Osteocyte (in vitro differentiated cells): ENCODE data around the gene DAO. TPM values are rescaled to one million over a fixed set of nuclear protein-coding genes. Genes with fewer than 3 reads are reported as not detected.

Experiments
- DNase-seq: peaks from one replicate; pipeline ENCODE4 v3.0.0; 2021; ENCODE audit warnings: mixed read lengths; ENCODE audit not compliant: unreplicated experiment; ENCODE audit errors: extremely low spot score
- H3K27ac Mint-ChIP-seq: one replicate; pipeline ENCODE4 v1.8.0; 2021; ENCODE audit warnings: mild to moderate bottlenecking, mixed read lengths; ENCODE audit not compliant: unreplicated experiment
- H3K27me3 Mint-ChIP-seq: one replicate; pipeline ENCODE4 v1.8.0; 2021; ENCODE audit warnings: mixed read lengths; ENCODE audit not compliant: unreplicated experiment
- H3K36me3 Mint-ChIP-seq: one replicate; pipeline ENCODE4 v1.8.0; 2021; ENCODE audit warnings: mixed read lengths; ENCODE audit not compliant: unreplicated experiment
- H3K4me1 Mint-ChIP-seq: one replicate; pipeline ENCODE4 v1.8.0; 2021; ENCODE audit warnings: mixed read lengths; ENCODE audit not compliant: unreplicated experiment
- H3K4me3 Mint-ChIP-seq: one replicate; pipeline ENCODE4 v1.8.0; 2021; ENCODE audit warnings: mild to moderate bottlenecking, moderate library complexity, mixed read lengths; ENCODE audit not compliant: unreplicated experiment
- H3K9me3 Mint-ChIP-seq: one replicate; pipeline ENCODE4 v1.8.0; 2021; ENCODE audit warnings: mixed read lengths; ENCODE audit not compliant: unreplicated experiment
- CTCF ChIP-seq: fragments of 200-600 bp; sonication (generic); IDR thresholded peaks from 2 replicates; pipeline ENCODE4 v1.5.0; 2021; ENCODE audit warnings: antibody characterized with exemption, mild to moderate bottlenecking, moderate library complexity
- total RNA-seq: library from RNA; stranded (reverse); gene quantifications from 2 replicates; pipeline ENCODE4 v1.2.1, GENCODE V29; 2021

The DAO gene
- total RNA-seq, 1 donor from 2014 or later = not detected

- Mint-ChIP-seq H3K4me3 (no peak overlapping the region), H3K27me3 (peaks cover 30% of the 10 kb centered on the region), H3K36me3 (no peaks in the 10 kb centered on the region), H3K9me3 (no peaks in the 10 kb centered on the region), H3K4me1 (no peaks in the 10 kb centered on the region), H3K27ac (no peak overlapping the region)
- TF ChIP-seq CTCF = no peak
- DNase-seq = no peak
Measured at GRCh38 chr12:108938247-108938924, 58.5 kb downstream of the DAO start.

GRCh38 chr12:108939594-108939993 lies 59.7 kb downstream of the DAO start:
- H3K27me3 Mint-ChIP-seq = peaks cover 24% of the 10 kb centered on the region
- no peak for TF ChIP-seq CTCF
- no peak overlapping the region for H3K27ac Mint-ChIP-seq
- DNase-seq = no peak
- no peaks in the 10 kb centered on the region for H3K36me3 Mint-ChIP-seq
- no peaks in the 10 kb centered on the region for H3K4me1 Mint-ChIP-seq
- no peak overlapping the region for H3K4me3 Mint-ChIP-seq
- H3K9me3 Mint-ChIP-seq = no peaks in the 10 kb centered on the region

- Mint-ChIP-seq H3K4me1 (no peaks in the 10 kb centered on the region), H3K36me3 (no peaks in the 10 kb centered on the region), H3K9me3 (no peaks in the 10 kb centered on the region), H3K27me3 (peaks cover 24% of the 10 kb centered on the region), H3K4me3 (no peak overlapping the region), H3K27ac (no peak overlapping the region)
- TF ChIP-seq CTCF = no peak
- DNase-seq = no peak
Measured at GRCh38 chr12:108940138-108940537, 60.2 kb downstream of the DAO start.

GRCh38 chr12:108947097-108947496 lies 67.2 kb downstream of the DAO start:
- no peak for DNase-seq
- TF ChIP-seq CTCF = no peak
- Mint-ChIP-seq H3K27me3 (peaks cover 4% of the 10 kb centered on the region), H3K4me3 (no peak overlapping the region), H3K27ac (no peak overlapping the region), H3K9me3 (peaks cover 8% of the 10 kb centered on the region), H3K36me3 (no peaks in the 10 kb centered on the region), H3K4me1 (peaks cover 5% of the 10 kb centered on the region)

- Mint-ChIP-seq H3K27ac (no peak overlapping the region), H3K4me3 (no peak overlapping the region), H3K27me3 (no peaks in the 10 kb centered on the region), H3K9me3 (peaks cover 8% of the 10 kb centered on the region), H3K36me3 (no peaks in the 10 kb centered on the region), H3K4me1 (peaks cover 5% of the 10 kb centered on the region)
- no peak for TF ChIP-seq CTCF
- no peak for DNase-seq
Measured at GRCh38 chr12:108948367-108948766, 68.5 kb downstream of the DAO start.
